ENCODE results near the gene KAZN.

DNA sequence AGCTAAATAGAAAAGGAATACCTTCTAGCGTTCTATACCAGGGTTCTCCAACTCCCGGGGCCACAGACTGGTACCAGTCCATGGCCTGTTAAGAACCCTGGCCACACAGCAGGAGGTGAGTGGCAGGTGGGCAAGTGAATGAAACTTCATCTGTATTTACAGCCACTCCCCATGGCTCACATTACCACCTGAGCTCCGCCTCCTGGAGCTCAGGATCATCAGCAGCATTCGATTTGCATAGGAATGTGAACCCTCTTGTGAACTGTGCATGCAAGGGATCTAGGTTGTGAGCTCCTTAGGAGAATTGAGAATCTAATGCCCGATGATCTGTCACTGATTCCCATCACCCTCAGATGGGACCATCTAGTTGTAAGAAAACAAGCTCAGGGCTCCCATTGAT lies 107.3 kb downstream of the KAZN start:
- TF ChIP-seq EP300 (conservative IDR thresholded peaks at IDR 0.05; ENCODE audit: poor library complexity, severe bottlenecking) (no peak), CTCF (IDR thresholded peaks at IDR 0.05; ENCODE audit: poor library complexity, severe bottlenecking) (no peak), POLR2AphosphoS5 (IDR thresholded peaks at IDR 0.05) (no peak), EZH2 (IDR thresholded peaks at IDR 0.05; ENCODE audit: borderline replicate concordance, insufficient read depth, low read length, poor library complexity, severe bottlenecking) (no peak), RAD21 (conservative IDR thresholded peaks at IDR 0.05) (no peak)
- TF ChIP-seq, protein P1, sequence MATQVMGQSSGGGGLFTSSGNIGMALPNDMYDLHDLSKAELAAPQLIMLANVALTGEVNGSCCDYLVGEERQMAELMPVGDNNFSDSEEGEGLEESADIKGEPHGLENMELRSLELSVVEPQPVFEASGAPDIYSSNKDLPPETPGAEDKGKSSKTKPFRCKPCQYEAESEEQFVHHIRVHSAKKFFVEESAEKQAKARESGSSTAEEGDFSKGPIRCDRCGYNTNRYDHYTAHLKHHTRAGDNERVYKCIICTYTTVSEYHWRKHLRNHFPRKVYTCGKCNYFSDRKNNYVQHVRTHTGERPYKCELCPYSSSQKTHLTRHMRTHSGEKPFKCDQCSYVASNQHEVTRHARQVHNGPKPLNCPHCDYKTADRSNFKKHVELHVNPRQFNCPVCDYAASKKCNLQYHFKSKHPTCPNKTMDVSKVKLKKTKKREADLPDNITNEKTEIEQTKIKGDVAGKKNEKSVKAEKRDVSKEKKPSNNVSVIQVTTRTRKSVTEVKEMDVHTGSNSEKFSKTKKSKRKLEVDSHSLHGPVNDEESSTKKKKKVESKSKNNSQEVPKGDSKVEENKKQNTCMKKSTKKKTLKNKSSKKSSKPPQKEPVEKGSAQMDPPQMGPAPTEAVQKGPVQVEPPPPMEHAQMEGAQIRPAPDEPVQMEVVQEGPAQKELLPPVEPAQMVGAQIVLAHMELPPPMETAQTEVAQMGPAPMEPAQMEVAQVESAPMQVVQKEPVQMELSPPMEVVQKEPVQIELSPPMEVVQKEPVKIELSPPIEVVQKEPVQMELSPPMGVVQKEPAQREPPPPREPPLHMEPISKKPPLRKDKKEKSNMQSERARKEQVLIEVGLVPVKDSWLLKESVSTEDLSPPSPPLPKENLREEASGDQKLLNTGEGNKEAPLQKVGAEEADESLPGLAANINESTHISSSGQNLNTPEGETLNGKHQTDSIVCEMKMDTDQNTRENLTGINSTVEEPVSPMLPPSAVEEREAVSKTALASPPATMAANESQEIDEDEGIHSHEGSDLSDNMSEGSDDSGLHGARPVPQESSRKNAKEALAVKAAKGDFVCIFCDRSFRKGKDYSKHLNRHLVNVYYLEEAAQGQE (IDR thresholded peaks at IDR 0.05; ENCODE audit: borderline replicate concordance), result no peak
